ENCODE data around the gene WDR73.

Gene WDR73

GRCh38 chr15:84595660-84596059, 58.4 kb downstream of the WDR73 start:
- TF ChIP-seq, protein P1, sequence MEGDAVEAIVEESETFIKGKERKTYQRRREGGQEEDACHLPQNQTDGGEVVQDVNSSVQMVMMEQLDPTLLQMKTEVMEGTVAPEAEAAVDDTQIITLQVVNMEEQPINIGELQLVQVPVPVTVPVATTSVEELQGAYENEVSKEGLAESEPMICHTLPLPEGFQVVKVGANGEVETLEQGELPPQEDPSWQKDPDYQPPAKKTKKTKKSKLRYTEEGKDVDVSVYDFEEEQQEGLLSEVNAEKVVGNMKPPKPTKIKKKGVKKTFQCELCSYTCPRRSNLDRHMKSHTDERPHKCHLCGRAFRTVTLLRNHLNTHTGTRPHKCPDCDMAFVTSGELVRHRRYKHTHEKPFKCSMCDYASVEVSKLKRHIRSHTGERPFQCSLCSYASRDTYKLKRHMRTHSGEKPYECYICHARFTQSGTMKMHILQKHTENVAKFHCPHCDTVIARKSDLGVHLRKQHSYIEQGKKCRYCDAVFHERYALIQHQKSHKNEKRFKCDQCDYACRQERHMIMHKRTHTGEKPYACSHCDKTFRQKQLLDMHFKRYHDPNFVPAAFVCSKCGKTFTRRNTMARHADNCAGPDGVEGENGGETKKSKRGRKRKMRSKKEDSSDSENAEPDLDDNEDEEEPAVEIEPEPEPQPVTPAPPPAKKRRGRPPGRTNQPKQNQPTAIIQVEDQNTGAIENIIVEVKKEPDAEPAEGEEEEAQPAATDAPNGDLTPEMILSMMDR (IDR thresholded peaks at IDR 0.05; ENCODE audit: low read depth, low read length, missing control alignments), result no peak
- no peak for DNase-seq (ENCODE audit: low read depth)

DNA sequence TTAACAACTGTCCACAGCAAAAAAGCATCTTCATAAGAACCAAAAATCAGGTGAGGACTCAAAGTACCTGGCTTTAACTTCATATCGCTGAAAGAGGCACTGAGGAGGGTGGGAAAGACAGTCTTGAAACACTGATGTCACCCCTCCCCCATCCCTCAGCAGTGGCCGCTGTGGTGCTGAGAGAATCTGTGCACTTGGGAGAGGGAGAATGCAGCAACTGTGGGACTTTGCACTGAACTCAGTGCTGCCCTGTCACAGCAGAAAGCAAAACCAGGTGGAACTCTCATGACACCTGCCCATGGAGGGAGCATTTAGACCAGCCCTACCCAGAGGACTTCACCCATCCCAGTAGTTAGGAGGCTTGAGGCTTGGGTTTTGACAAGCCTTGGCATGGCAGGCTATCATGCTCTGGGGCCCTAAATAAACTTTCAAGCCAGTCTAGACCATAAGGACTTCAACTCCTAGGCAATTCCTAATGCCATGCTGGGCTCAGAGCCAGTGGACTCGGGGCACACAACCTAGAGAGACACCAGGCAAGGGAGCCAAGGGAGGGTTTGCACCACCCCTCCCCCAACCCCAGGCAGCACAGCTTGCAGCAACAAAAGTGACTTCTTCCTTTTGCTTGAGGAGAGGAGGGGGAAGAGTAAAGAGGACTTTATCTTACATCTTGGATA, 59.3 kb downstream of the WDR73 start:
- no peak overlapping the region for H3K4me3 ChIP-seq (ENCODE audit: low read depth, low read length)

More at GRCh38 chr15:84595660-84596059, 58.4 kb downstream of the WDR73 start:
- in situ Hi-C loops (cut with HindIII; ENCODE audit: low sequenced_read_pairs), result no loop called here
- no peak overlapping the region for H3K4me3 ChIP-seq (ENCODE audit: low read depth, low read length)

GRCh38 chr15:84591815-84592214, 62.3 kb downstream of the WDR73 start:
- in situ Hi-C loops (cut with HindIII; ENCODE audit: low sequenced_read_pairs), result no loop called here
- H3K4me3 ChIP-seq (ENCODE audit: low read depth, low read length), result no peak overlapping the region
- TF ChIP-seq, protein P1 (IDR thresholded peaks at IDR 0.05; ENCODE audit: low read depth, low read length, missing control alignments), result no peak
- DNase-seq (ENCODE audit: low read depth), result no peak

More for the DNA sequence above, 59.3 kb downstream of the WDR73 start:
- in situ Hi-C loops (cut with HindIII; ENCODE audit: low sequenced_read_pairs), result no loop called here
- TF ChIP-seq, protein P1 (IDR thresholded peaks at IDR 0.05; ENCODE audit: low read depth, low read length, missing control alignments), result no peak
- DNase-seq (ENCODE audit: low read depth), result no peak

DNA sequence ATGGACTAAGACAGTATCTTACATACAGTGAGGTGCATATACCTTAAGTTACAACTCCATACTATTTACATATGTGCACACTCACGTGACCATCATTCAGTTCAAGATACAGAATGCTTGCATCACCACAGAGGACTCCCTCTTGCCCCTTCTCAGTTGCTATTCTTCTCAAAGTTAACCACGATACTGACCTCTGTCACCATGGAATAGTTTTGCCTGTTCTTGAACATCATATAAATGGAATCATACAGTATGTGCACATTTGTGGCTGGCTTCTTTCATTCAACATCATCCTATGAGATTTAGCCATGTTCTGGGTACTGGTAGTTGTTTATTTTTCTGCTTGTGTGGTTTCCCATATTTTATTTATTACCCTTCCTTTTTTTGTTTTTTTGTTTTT, 63.7 kb downstream of the WDR73 start:
- TF ChIP-seq, protein P1 (IDR thresholded peaks at IDR 0.05; ENCODE audit: low read depth, low read length, missing control alignments), result no peak
- DNase-seq (ENCODE audit: low read depth), result no peak
- in situ Hi-C loops (cut with HindIII; ENCODE audit: low sequenced_read_pairs), result no loop called here

More for the DNA sequence above, 63.7 kb downstream of the WDR73 start:
- H3K4me3 ChIP-seq (ENCODE audit: low read depth, low read length), result no peak overlapping the region
